Ishikawa (cell line): ENCODE results near the gene ZNF584.

Experiments
- CEBPB ChIP-seq: IDR thresholded peaks from 2 replicates; pipeline ENCODE4 v1.6.1; 2012
- CREB1 ChIP-seq: IDR thresholded peaks from 2 replicates; pipeline ENCODE4 v1.6.1; 2012; ENCODE audit warnings: low read depth
- EP300 ChIP-seq: IDR thresholded peaks from 2 replicates; pipeline ENCODE4 v1.6.1; 2012; ENCODE audit warnings: borderline replicate concordance
- FOXM1 ChIP-seq: IDR thresholded peaks from 2 replicates; pipeline ENCODE4 v1.6.1; 2012; ENCODE audit warnings: low read depth, borderline replicate concordance
- MAX ChIP-seq: IDR thresholded peaks from 2 replicates; pipeline ENCODE4 v1.6.1; 2012
- NFIC ChIP-seq: IDR thresholded peaks from 2 replicates; pipeline ENCODE4 v1.6.1; 2012
- RAD21 ChIP-seq: IDR thresholded peaks from 2 replicates; pipeline ENCODE4 v1.6.1; 2012; ENCODE audit warnings: low read depth
- REST ChIP-seq: IDR thresholded peaks from 2 replicates; pipeline ENCODE4 v1.6.1; 2012; ENCODE audit warnings: low read depth, mild to moderate bottlenecking
- TAF1 ChIP-seq: IDR thresholded peaks from 2 replicates; pipeline ENCODE4 v1.6.1; 2012; ENCODE audit warnings: low read depth, mild to moderate bottlenecking
- TCF12 ChIP-seq: IDR thresholded peaks from 2 replicates; pipeline ENCODE4 v1.6.1; 2012; ENCODE audit warnings: low read depth
- TEAD4 ChIP-seq: IDR thresholded peaks from 2 replicates; pipeline ENCODE4 v1.6.1; 2012
- USF1 ChIP-seq: IDR thresholded peaks from 2 replicates; pipeline ENCODE4 v1.6.1; 2012
- YY1 ChIP-seq: IDR thresholded peaks from 2 replicates; pipeline ENCODE4 v1.6.1; 2012; ENCODE audit warnings: low read depth
- ZBTB7A ChIP-seq: IDR thresholded peaks from 2 replicates; pipeline ENCODE4 v1.6.1; 2012; ENCODE audit warnings: low read depth

- TF ChIP-seq MAX (peak; percentile 75), TEAD4 (0 out of 2 replicates have a peak, but pooled peaks have one; percentile 23), YY1 (peak; percentile 86), FOXM1 (peak; percentile 66), CREB1 (no peak), EP300 (no peak), TAF1 (peak; percentile 90), REST (no peak), RAD21 (no peak), USF1 (no peak), TCF12 (peak; percentile 51; the same call in 1 of the 2 replicates), CEBPB (no peak), NFIC (no peak), ZBTB7A (no peak)
Measured at GRCh38 chr19:58362272-58362994, 46.0 kb upstream of the ZNF584 start, which contains the start of gene ZNF497.
